Hepatocyte (in vitro differentiated cells): ENCODE data around the gene SRPK1. TPM values are rescaled to one million over a fixed set of nuclear protein-coding genes. Genes with fewer than 3 reads are reported as not detected.
A peak's percentile ranks its signal among the peaks of the same experiment; 100 is the strongest.
"Not testable (repeated sequence)": the region's sequence is repeated elsewhere in the genome, so short reads cannot be mapped to it uniquely, and the experiment has no call there.

ENCODE experiments used
- DNase-seq: peaks from one replicate; pipeline ENCODE4 v3.0.0-alpha.2; 2016; ENCODE audit warnings: low spot score
- H2AFZ ChIP-seq: fragments of 200-600 bp; sonication (generic); 2 replicates; pipeline ENCODE4 v1.6.0; 2016; ENCODE audit warnings: antibody characterized with exemption, mild to moderate bottlenecking
- H3K27ac ChIP-seq: fragments of 200-600 bp; sonication (generic); 2 replicates; pipeline ENCODE4 v1.5.1; 2016; ENCODE audit warnings: mild to moderate bottlenecking
- H3K27me3 ChIP-seq: fragments of 200-600 bp; sonication (generic); 2 replicates; pipeline ENCODE4 v1.6.1; 2016
- H3K36me3 ChIP-seq: fragments of 200-600 bp; sonication (generic); replicated peaks from 2 replicates; pipeline ENCODE4 v1.5.1; 2016; ENCODE audit warnings: low read depth; ENCODE audit not compliant: insufficient read depth
- H3K4me1 ChIP-seq: fragments of 200-600 bp; sonication (generic); 2 replicates; pipeline ENCODE4 v1.5.1; 2016; ENCODE audit warnings: mild to moderate bottlenecking, moderate library complexity; ENCODE audit not compliant: insufficient read depth
- H3K4me2 ChIP-seq: fragments of 200-600 bp; sonication (generic); 2 replicates; pipeline ENCODE4 v1.6.0; 2016
- H3K4me3 ChIP-seq: fragments of 200-600 bp; sonication (generic); 2 replicates; pipeline ENCODE4 v1.5.1; 2016; ENCODE audit warnings: mild to moderate bottlenecking
- H3K79me2 ChIP-seq: fragments of 200-600 bp; sonication (generic); 2 replicates; pipeline ENCODE4 v1.6.0; 2017; ENCODE audit warnings: mild to moderate bottlenecking
- H3K9me2 ChIP-seq: fragments of 200-600 bp; sonication (generic); replicated peaks from 2 replicates; pipeline ENCODE4 v1.6.0; 2017; ENCODE audit warnings: mild to moderate bottlenecking; ENCODE audit not compliant: insufficient read depth
- H3K9me3 ChIP-seq: fragments of 200-600 bp; sonication (generic); 2 replicates; pipeline ENCODE4 v1.5.1; 2016; ENCODE audit warnings: low read depth, mild to moderate bottlenecking
- H4K20me1 ChIP-seq: fragments of 200-600 bp; sonication (generic); 2 replicates; pipeline ENCODE4 v1.6.0; 2016; ENCODE audit warnings: mild to moderate bottlenecking; ENCODE audit not compliant: insufficient read depth, poor library complexity, severe bottlenecking
- EZH2 ChIP-seq: fragments of 200-600 bp; sonication (generic); IDR thresholded peaks from 2 replicates; pipeline ENCODE4 v1.6.1; 2016; ENCODE audit warnings: antibody characterized with exemption, mild to moderate bottlenecking, borderline replicate concordance
- EZH2phosphoT487 ChIP-seq: fragments of 200-600 bp; sonication (generic); IDR thresholded peaks from one replicate; pipeline ENCODE4 v1.6.1; 2018; ENCODE audit warnings: antibody characterized with exemption, mild to moderate bottlenecking, low read depth, moderate library complexity; ENCODE audit not compliant: unreplicated experiment, severe bottlenecking
- WGBS: methylation state at CpG from one replicate; pipeline ENCODE4 v1.1.6; 2016; ENCODE audit warnings: low lambda C conversion rate; ENCODE audit errors: missing lambda C conversion rate; 5-methylcytosine and 5-hydroxymethylcytosine counted together
- polyA plus RNA-seq: library from polyadenylated mRNA; unstranded; fragments of >200 nt; fragmentation: Nextera tagmentation; extraction: Ambion mirVana; gene quantifications from 2 replicates; pipeline ENCODE4 v1.2.1, GENCODE V29; 2016
- total RNA-seq: library from RNA; depleted of rRNA; stranded (reverse); fragments of >200 nt; gene quantifications from 2 replicates; pipeline ENCODE4 v1.2.3, GENCODE V29; 2014
- TF ChIP-seq, protein P1 (sequence below): fragments of 200-600 bp; sonication (generic); IDR thresholded peaks from 2 replicates; pipeline ENCODE4 v1.5.1; 2016; ENCODE audit warnings: antibody characterized with exemption, mild to moderate bottlenecking; ENCODE audit not compliant: poor library complexity

Gene SRPK1
- total and polyA plus RNA-seq, 2 experiments from 2014 or later, result 39.3 to 63.9 TPM

- Histone ChIP-seq H3K9me3 (no peaks in the 10 kb centered on the region), H3K79me2 (no peaks in the 10 kb centered on the region), H4K20me1 (no peaks in the 10 kb centered on the region), H2AFZ (no peak overlapping the region), H3K4me3 (no peak overlapping the region), H3K9me2 (no peaks in the 10 kb centered on the region), H3K36me3 (no peaks in the 10 kb centered on the region), H3K27ac (no peak overlapping the region), H3K4me1 (no peaks in the 10 kb centered on the region), H3K27me3 (no peaks in the 10 kb centered on the region), H3K4me2 (no peak overlapping the region)
- TF ChIP-seq EZH2 (no peak), EZH2phosphoT487 (no peak)
- TF ChIP-seq, protein P1, sequence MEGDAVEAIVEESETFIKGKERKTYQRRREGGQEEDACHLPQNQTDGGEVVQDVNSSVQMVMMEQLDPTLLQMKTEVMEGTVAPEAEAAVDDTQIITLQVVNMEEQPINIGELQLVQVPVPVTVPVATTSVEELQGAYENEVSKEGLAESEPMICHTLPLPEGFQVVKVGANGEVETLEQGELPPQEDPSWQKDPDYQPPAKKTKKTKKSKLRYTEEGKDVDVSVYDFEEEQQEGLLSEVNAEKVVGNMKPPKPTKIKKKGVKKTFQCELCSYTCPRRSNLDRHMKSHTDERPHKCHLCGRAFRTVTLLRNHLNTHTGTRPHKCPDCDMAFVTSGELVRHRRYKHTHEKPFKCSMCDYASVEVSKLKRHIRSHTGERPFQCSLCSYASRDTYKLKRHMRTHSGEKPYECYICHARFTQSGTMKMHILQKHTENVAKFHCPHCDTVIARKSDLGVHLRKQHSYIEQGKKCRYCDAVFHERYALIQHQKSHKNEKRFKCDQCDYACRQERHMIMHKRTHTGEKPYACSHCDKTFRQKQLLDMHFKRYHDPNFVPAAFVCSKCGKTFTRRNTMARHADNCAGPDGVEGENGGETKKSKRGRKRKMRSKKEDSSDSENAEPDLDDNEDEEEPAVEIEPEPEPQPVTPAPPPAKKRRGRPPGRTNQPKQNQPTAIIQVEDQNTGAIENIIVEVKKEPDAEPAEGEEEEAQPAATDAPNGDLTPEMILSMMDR, result no peak
- WGBS, result 75% methylated on average over 5 of the region's 5 CpGs
- DNase-seq, result no peak
These were observed 14.6 kb upstream of the SRPK1 start for GRCh38 chr6:35935469-35935868.

GRCh38 chr6:35933844-35934243, 12.9 kb upstream of the SRPK1 start:
- Histone ChIP-seq H2AFZ (no peak overlapping the region), H3K4me3 (no peak overlapping the region), H3K9me2 (no peaks in the 10 kb centered on the region), H4K20me1 (no peaks in the 10 kb centered on the region), H3K4me2 (no peak overlapping the region), H3K4me1 (no peaks in the 10 kb centered on the region), H3K9me3 (no peaks in the 10 kb centered on the region), H3K79me2 (no peaks in the 10 kb centered on the region), H3K27me3 (no peaks in the 10 kb centered on the region), H3K36me3 (no peaks in the 10 kb centered on the region), H3K27ac (no peak overlapping the region)
- WGBS, result 72% methylated on average over 2 of the region's 2 CpGs
- TF ChIP-seq, protein P1, result no peak
- TF ChIP-seq EZH2phosphoT487 (no peak), EZH2 (no peak)
- no peak for DNase-seq

DNA sequence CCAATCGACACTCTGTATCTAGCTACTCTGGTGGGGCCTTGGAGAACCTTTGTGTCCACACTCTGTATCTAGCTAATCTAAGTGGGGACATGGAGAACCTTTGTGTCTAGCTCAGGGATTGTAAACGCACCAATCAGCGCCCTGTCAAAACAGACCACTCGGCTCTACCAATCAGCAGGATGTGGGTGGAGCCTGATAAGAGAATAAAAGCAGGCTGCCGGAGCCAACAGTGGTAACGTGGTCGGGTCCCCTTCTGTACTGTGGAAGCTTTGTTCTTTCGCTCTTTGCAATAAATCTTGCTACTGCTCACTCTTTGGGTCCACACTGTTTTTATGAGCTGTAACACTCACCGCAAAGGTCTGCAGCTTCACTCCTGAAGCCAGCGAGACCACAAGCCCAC, 11.0 kb upstream of the SRPK1 start:
- not testable (repeated sequence) for DNase-seq, H3K36me3 ChIP-seq, H3K27ac ChIP-seq, H3K27me3 ChIP-seq, H3K4me1 ChIP-seq, H3K4me2 ChIP-seq, H2AFZ ChIP-seq, H4K20me1 ChIP-seq, H3K9me2 ChIP-seq, H3K9me3 ChIP-seq, H3K4me3 ChIP-seq, H3K79me2 ChIP-seq
- 83% methylated on average over 10 of the region's 10 CpGs for WGBS

GRCh38 chr6:35931120-35931561, 10.2 kb upstream of the SRPK1 start:
- 14% methylated on average over 23 of the region's 30 CpGs for WGBS
- Histone ChIP-seq H4K20me1 (no peaks in the 10 kb centered on the region), H3K27ac (no peak overlapping the region), H3K27me3 (no peaks in the 10 kb centered on the region), H2AFZ (peak overlapping the region; percentile 70), H3K79me2 (no peaks in the 10 kb centered on the region), H3K4me1 (no peaks in the 10 kb centered on the region), H3K4me3 (no peak overlapping the region), H3K36me3 (no peaks in the 10 kb centered on the region), H3K9me2 (no peaks in the 10 kb centered on the region), H3K9me3 (no peaks in the 10 kb centered on the region), H3K4me2 (peak overlapping the region; percentile 92)
- DNase-seq, result no peak
- no peak for TF ChIP-seq EZH2phosphoT487
- no peak for TF ChIP-seq EZH2
- TF ChIP-seq, protein P1, result no peak
